Effector CD4-positive, alpha-beta T cell (primary cell): Measurements from ENCODE around the gene ZG16.
"Not testable (repeated sequence)": the region's sequence is repeated elsewhere in the genome, so short reads cannot be mapped to it uniquely, and the experiment has no call there.

Experiments used
- DNase-seq: peaks from one replicate; pipeline ENCODE4 v3.0.0-alpha.2; 2020

The ZG16 gene

DNA sequence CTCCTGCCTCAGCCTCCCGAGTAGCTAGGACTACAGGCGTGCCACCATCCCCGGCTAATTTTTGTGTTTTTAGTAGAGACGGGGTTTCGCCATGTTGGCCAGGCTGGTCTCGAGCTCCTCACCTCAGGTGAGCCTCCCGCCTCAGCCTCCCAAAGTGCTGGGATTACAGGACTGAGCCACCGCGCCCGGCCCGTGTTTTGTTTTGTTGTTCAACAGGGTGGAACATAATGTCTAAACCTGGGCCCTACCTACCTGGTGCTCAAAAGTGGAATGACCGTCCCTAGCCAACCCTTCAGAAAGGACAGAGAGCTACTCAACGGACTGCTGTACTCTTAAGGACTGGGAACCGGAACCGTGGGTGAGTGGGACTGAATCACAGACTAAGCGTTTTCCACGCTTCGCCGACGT lies 11.7 kb downstream of the ZG16 start:
- no peak for DNase-seq

DNA sequence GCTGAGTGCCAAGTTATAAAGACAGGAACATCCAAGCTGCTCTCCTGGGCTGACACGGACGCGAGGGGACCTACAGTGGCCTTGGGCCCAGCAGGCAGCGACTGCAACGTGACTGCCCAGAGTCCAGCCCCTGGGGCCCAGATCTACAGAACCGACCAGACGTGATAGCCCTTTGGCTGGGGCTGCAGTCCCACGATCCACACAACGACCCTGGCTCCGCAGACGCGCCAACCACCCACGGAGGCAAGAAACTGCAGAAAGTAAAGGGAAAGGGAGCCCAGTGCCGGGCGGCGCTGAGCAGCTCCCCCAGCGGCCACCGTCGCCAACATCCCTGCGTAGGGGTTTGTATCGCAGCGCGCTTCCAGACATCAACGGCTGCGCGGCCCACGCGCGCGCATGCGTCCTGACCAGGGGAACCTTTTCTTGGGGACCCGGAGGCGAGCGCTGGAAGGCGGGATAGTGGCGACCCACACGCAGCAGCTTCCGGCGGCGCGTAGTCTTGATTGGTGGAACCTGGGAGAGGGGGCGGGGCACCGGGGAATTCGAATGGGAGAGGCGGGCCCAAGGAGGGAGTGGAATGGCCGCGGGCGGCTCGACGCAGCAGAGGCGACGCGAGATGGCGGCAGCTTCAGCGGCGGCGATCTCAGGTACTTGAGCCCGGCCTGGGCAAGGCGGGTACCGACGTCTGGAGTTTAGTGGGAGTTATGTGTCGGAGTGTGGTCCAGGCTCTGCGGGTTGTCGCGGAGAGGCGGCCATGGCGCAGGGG lies 12.3 kb downstream of the ZG16 start, which contains the start of gene KIF22:
Gene KIF22, plus strand, starts transcription at position 569 of the 766 bp plus-strand sequence. Its CDS starts 9 bp downstream, at position 578.
- DNase-seq = peak; percentile 100

DNA sequence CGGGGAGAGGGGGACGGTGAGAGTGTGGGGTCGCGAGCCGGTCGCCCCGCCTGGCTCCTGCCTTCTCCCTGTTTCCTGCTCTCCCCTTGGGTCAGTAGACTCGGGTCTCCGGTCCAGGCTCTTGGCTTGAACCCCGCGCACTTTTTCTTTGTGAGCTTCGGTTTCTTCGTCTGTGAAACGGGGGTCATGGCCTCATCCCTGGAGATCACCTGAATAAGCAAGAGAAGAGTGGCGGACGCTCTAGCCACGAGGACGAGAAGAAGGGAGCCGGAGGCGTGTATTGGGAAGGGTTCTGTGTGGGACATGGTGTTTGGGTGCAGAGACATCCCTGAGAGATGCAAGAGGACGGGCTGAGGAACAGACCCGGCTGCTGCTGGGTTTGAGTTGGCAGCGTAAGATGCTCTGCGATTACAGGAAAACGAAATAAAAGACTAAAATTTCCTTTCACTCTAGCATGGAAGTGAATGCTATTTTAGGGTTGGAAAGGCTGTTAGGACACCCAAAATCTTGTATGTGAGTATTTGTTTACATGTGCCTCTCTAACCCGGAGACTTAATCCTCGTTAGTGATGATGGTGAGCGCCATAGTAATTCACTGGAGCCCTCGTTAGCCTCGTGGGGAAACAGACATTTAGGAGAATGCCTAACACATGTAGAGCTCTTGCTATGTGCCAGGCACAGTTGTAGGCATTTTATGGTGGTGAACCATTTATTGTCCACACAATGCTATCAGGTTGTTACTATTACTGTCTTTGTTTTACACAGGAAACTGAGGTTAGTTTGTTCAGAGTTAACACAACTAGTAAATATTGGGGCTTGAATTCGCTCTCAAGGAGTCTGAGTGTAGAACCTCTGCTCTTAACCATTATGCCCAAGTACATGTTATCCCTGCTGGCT lies 13.1 kb downstream of the ZG16 start:
- DNase-seq = no peak

GRCh38 chr16:29791845-29792807 lies 14.1 kb downstream of the ZG16 start:
- DNase-seq = no peak

DNA sequence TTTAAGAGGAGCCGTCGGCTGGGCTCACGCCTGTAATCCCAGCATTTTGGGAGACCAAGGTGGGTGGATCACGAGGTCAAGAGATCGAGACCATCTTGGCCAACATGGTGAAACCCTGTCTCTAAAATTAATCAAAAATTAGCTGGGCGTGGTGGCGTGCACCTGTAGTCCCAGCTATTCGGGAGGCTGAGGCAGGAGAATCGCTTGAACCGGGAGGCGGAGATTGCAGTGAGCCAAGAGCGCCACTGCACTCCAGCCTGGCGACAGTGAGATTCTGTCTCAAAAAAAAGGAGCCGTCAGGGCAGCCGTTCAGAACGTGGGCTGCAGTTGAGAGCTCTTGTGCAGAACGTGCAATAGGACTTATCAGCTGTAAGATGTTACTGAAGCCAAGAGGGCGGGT lies 15.1 kb downstream of the ZG16 start:
- DNase-seq = not testable (repeated sequence)

GRCh38 chr16:29794231-29794710 lies 16.2 kb downstream of the ZG16 start:
- no peak for DNase-seq

DNA sequence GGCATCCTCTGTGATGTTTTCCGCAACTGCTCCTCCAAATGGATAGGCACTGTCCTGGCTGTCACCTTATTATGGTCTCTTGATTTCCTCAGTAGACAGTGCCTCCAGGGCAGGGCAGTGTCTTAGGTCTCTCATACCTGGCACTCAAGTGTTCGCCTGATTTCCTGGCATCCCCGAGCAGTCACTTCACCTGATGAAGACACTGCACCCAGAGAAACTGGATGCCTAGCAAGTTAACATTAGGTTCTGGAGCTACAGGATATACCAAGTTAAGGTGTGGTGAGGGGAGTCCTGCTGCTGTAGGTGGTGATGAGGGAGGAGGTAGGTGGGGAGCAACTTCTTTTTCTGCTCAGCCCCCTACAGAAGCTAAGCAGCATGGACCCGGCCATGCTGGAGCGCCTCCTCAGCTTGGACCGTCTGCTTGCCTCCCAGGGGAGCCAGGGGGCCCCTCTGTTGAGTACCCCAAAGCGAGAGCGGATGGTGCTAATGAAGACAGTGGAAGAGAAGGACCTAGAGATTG lies 24.4 kb downstream of the ZG16 start:
- no peak for DNase-seq

DNA sequence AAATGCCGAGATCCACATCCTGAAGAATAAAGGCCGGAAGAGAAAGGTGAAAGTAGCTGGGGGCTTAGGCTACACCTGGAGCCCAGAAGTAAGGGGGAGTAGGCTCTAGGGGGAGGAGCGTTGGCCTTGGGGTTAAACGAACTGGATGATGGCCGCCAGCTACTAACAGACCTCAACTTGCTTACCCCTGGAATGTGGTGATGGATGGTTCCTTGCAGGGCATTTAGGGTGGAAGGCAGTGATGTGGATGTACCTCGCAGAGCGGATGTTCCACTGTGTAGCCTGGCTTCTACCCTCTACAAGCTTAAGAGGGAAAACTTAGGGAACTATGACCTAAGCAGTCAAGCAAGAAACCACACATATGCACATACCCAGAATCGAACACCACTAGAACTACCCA lies 26.0 kb downstream of the ZG16 start:
- DNase-seq = no peak

- DNase-seq = no peak
Observed at GRCh38 chr16:29804455-29805231, 26.6 kb downstream of the ZG16 start.

DNA sequence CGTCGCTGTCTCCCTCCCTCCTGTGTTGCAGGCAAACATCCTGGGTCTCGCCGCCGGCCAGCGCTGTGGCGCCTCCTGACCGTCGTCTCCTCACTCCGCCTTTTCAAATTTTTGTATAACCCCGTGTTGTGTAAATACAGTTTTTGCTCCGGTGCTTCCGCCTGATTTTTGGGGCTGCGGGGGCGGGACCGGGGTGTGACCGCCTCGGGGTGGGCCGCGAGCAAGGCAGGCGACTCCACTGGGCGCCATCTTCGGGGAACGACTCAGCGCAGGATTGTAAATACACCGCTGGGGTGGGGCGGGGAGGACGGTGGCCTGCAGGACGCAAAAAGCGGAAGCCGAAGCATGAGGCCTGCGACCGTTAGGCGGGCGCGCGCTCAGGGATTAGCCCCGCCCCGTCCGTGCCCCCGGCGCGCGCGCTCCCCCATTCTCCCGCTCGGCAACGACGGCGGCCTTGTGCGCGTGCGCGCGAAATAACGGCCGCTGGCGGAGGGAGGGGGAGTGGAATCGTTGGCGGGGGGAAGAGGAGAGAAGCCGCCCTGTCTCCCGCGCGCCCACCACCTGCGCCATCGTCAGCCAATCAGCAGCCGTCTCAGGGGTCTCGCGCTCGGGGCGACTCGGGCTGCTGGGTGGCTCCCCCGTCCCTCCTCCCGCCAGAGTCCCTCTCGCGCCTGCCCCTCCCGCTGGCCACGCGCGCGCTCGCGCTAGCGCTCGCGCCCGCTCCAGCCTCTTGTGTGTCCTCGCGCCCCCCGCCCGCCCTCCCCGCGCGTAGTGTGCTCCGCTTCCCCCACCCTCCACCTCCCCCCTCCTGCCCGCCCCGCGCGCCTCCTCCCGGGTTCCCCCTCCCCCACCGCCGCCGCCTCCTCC lies 27.4 kb downstream of the ZG16 start:
- DNase-seq = peak; percentile 96

DNA sequence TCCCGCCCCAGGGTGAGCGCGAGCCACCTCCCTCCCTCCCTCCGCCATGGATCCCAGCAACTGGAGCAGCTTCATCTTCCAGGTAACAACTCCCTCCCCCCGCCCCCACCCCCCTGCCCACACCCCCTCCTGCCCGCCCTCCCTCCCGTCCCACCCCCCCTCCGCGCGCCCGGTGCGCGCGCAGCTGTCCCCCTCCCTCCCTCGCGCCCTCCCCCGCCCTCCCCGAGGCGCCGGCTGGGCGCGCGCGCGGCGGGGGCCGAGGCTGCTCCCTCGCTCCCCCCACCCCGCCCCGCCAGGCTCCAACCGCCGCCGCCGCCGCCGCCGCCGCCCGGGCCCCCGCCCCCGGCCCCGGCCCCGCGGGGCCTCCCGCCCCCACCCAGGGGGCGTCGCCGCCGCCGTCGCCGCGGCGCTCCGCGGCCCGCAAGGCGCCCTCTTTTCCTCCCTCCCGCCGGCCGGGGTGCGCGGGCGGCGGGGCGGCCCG lies 28.1 kb downstream of the ZG16 start, which contains the start of gene MAZ:
Gene MAZ, plus strand, starts transcription at position 431 of the 481 bp plus-strand sequence. CDS start 173 bp downstream, outside the sequence.
- peak; percentile 68 for DNase-seq

GRCh38 chr16:29806641-29807425 lies 28.8 kb downstream of the ZG16 start:
- DNase-seq = no peak

GRCh38 chr16:29807426-29808218 lies 29.6 kb downstream of the ZG16 start:
- peak; percentile 82 for DNase-seq

DNA sequence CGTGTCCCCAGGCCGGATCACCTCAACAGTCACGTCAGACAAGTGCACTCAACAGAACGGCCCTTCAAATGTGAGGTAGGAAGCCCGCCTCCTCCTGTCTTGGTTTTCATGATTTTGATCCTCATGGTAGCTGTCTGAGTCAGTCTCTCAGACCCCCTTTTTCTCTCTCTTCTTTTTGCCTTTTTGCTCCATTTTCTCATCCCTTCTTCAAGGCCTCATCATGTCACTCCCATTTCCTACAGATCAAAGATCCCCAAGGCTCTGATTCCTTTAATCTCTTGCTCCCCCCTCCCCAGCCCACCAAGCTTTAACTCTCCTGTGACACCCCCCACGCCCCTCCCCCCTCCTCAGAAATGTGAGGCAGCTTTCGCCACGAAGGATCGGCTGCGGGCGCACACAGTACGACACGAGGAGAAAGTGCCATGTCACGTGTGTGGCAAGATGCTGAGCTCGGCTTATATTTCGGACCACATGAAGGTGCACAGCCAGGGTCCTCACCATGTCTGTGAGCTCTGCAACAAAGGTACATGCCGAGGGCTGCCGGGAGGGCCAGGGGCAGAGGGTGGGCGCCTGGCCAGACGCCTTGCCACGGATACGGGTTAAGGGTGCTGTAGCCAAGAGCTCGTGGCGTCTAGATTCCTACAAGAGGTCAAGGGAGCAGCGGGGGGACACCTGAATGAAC lies 30.3 kb downstream of the ZG16 start:
- no peak for DNase-seq

GRCh38 chr16:29809031-29809747 lies 31.1 kb downstream of the ZG16 start:
- DNase-seq = no peak

DNA sequence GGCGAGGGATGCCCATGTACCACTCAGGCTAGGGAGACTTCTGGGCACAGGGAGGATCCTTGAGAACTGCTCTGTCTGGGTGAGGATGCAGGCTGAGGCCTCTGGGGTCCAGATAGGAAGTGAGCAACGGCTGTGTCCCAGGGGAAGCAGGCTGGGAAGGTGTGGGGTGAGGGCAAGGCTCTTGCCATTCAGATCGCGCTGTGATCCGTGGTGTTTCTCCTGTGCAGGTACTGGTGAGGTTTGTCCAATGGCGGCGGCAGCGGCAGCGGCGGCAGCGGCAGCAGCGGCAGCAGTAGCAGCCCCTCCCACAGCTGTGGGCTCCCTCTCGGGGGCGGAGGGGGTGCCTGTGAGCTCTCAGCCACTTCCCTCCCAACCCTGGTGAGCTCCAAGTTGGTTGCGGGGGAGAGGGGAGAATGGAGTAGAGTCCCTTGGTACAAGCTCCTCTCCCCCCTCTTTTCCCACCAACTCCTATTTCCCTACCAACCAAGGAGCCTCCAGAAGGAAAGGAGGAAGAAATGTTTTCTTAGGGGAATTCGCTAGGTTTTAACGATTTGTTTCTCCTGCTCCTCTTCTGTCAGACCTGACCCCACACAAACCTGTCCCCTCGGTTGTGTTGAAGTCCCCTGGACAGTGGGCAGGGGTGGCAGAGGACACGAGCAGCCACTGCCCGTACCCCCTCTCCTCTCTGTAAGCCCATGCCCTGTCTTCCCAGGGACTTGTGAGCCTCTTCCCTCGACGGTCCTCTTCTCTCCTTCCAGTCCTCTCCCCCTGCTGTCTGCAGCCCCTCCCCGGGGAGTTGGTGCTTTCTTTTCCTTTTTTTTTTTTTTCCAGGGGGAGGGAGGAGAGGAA lies 32.0 kb downstream of the ZG16 start:
- DNase-seq = no peak
